Suprapubic skin (tissue), 4 donors: ENCODE data around the gene CHRND. TPM values are rescaled to one million over a fixed set of nuclear protein-coding genes. Genes with fewer than 3 reads are reported as not detected.
A peak's percentile ranks its signal among the peaks of the same experiment; 100 is the strongest.

Source experiments
- DNase-seq, 2 donors: peaks; one replicate each; pipeline ENCODE4 v3.0.0-alpha.2; 2019; ENCODE audit warnings: low spot score in 2 of 2
- H3K27ac ChIP-seq: fragments of 200-600 bp; sonication (generic); one replicate; pipeline ENCODE4 v1.5.1; 2019
- H3K27me3 ChIP-seq: fragments of 200-600 bp; sonication (generic); one replicate; pipeline ENCODE4 v1.5.1; 2019
- H3K36me3 ChIP-seq: fragments of 200-600 bp; sonication (generic); one replicate; pipeline ENCODE4 v1.5.1; 2019
- H3K4me1 ChIP-seq: fragments of 200-600 bp; sonication (generic); one replicate; pipeline ENCODE4 v1.5.1; 2019
- H3K4me3 ChIP-seq: fragments of 200-600 bp; sonication (generic); one replicate; pipeline ENCODE4 v1.5.1; 2019; ENCODE audit warnings: mild to moderate bottlenecking
- H3K9me3 ChIP-seq: fragments of 200-600 bp; sonication (generic); one replicate; pipeline ENCODE4 v1.5.1; 2019
- EP300 ChIP-seq: sonication (generic); formaldehyde crosslinking; IDR thresholded peaks from one replicate; pipeline ENCODE4 v1.6.1; 2017; ENCODE audit warnings: antibody characterized with exemption
- POLR2A ChIP-seq, 2 donors: fragments of 450-650 bp; IDR thresholded peaks; one replicate each; pipeline ENCODE4 v1.6.1; 2017; ENCODE audit warnings: antibody characterized with exemption in 2 of 2, mild to moderate bottlenecking in 2 of 2, moderate library complexity in 2 of 2
- POLR2AphosphoS5 ChIP-seq, 3 donors: sonication (generic); formaldehyde crosslinking; IDR thresholded peaks; one replicate each; pipeline ENCODE4 v1.6.1; 2017; ENCODE audit warnings: antibody characterized with exemption in 3 of 3
- WGBS: methylation state at CpG from one replicate; pipeline ENCODE4 v1.1.5; 2018; 5-methylcytosine and 5-hydroxymethylcytosine counted together
- total RNA-seq, 4 donors: library from RNA; depleted of rRNA; stranded (reverse); fragments of >200 nt; gene quantifications; one replicate each; pipeline ENCODE4 v1.1.0, GENCODE V29; 2016
- TF ChIP-seq, protein P1 (sequence below), 2 donors: fragments of 200-600 bp in 1 of 2; fragments of 450-650 bp in 1 of 2; sonication (generic) in 1 of 2; IDR thresholded peaks; one replicate each; pipeline ENCODE4 v1.5.1; 2016 to 2019; ENCODE audit warnings: antibody characterized with exemption in 2 of 2, mild to moderate bottlenecking in 1 of 2, moderate library complexity in 1 of 2

CHRND gene
- total RNA-seq, 4 donors from 2014 or later = not detected

DNA sequence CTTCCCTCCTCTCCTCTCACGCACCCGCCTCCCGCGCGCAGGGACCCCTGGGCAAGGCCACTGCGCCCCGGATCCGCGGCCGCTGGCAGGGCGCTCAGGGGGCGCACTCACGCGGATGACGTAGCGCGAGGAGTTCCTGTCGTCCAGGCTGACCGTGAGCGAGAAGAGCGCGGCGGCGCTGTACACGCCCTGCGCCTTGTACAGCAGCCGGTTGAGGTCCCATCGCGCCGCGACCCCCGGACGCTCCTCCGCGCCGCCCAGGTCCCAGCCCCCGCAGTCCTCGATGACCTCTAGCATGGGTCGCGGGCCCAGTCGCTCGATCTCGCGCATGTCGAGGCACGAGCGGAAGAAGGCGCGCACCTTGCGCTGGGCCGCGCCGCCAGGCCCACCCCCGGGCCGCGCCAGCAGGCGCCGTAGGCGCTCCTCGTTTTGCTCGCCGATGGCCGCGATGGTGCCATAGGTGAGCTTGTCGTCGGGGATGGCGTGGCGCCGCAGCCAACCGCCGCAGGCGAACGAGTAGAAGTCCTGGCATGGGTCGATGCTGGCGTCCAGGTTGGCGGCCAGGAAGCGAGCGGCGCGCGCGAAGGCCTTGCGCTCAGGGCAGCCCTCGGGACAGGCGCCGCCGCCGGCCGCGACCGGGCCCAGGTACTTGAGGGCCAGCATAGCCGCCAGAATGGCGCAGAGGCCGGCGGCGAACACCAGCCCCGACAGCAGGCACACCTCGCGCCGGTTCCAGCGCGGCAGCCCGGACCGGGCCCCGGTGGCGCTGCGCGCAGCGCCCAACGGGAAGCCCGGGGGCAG lies 40.0 kb upstream of the CHRND start:
- H3K27me3 ChIP-seq = peaks cover 90% of the 10 kb centered on the region
- no peak overlapping the region for H3K27ac ChIP-seq
- 3% methylated on average over 18 of the region's 111 CpGs for WGBS
- peak overlapping the region; percentile 17 for H3K4me3 ChIP-seq
- H3K4me1 ChIP-seq = peaks cover 24% of the 10 kb centered on the region
- peak in 1 of 2 donors; percentile 37 for DNase-seq
- no peaks in the 10 kb centered on the region for H3K36me3 ChIP-seq
- no peak for TF ChIP-seq POLR2AphosphoS5 (IDR thresholded peaks at IDR 0.05)
- no peak for TF ChIP-seq POLR2A (IDR thresholded peaks at IDR 0.05)
- TF ChIP-seq EP300 = no peak
- TF ChIP-seq, protein P1, sequence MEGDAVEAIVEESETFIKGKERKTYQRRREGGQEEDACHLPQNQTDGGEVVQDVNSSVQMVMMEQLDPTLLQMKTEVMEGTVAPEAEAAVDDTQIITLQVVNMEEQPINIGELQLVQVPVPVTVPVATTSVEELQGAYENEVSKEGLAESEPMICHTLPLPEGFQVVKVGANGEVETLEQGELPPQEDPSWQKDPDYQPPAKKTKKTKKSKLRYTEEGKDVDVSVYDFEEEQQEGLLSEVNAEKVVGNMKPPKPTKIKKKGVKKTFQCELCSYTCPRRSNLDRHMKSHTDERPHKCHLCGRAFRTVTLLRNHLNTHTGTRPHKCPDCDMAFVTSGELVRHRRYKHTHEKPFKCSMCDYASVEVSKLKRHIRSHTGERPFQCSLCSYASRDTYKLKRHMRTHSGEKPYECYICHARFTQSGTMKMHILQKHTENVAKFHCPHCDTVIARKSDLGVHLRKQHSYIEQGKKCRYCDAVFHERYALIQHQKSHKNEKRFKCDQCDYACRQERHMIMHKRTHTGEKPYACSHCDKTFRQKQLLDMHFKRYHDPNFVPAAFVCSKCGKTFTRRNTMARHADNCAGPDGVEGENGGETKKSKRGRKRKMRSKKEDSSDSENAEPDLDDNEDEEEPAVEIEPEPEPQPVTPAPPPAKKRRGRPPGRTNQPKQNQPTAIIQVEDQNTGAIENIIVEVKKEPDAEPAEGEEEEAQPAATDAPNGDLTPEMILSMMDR (IDR thresholded peaks at IDR 0.05) = no peak
- H3K9me3 ChIP-seq = no peaks in the 10 kb centered on the region

DNA sequence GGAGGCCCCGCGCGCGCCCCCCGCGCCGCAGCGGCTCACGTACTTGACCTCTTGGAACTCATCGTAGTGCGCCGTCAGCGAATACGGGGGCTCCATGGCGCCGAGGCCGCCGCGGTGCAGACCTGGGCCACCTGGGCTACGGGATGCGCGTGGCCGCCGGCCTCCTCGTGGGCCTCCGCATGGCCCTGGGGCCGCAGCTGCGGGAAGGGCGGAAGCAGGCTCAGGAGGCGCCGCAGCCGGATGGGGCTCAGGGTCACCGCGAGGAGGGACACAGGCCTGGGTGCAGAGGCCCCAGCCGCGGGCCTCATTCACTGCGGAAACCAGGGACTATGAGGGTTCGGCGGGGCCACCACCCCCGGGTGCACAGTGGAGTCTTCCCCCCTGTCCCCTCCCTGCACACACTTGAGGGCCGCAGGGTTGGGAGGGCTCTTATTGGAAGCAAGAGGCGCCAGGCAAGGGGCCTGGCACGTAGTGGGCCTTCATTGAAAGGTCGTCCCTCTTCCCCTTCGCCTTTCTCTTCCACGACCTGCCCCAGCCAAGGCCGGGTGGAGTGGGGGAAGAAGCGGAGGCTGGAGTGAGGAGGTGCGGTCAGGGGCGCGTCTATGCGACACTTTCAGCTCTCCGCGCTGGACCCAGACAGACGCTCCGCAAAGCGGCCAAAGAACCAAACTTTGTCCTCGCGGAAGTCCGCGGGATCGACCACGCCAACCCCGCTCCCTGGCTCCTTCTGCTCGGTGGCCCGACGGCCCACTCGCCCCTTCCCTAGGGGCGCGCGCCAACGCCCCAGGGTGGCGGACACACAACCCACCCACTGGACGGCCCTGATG lies 39.2 kb upstream of the CHRND start:
- peaks cover 24% of the 10 kb centered on the region for H3K4me1 ChIP-seq
- TF ChIP-seq, protein P1 (IDR thresholded peaks at IDR 0.05) = no peak
- TF ChIP-seq EP300 (no peak), POLR2AphosphoS5 (IDR thresholded peaks at IDR 0.05) (no peak), POLR2A (IDR thresholded peaks at IDR 0.05) (no peak)
- peak in 1 of 2 donors; percentile 40 for DNase-seq
- peak overlapping the region; percentile 39 for H3K4me3 ChIP-seq
- H3K9me3 ChIP-seq = no peaks in the 10 kb centered on the region
- no peaks in the 10 kb centered on the region for H3K36me3 ChIP-seq
- H3K27ac ChIP-seq = no peak overlapping the region
- WGBS = 13% methylated on average over 19 of the region's 74 CpGs
- peaks cover 84% of the 10 kb centered on the region for H3K27me3 ChIP-seq

DNA sequence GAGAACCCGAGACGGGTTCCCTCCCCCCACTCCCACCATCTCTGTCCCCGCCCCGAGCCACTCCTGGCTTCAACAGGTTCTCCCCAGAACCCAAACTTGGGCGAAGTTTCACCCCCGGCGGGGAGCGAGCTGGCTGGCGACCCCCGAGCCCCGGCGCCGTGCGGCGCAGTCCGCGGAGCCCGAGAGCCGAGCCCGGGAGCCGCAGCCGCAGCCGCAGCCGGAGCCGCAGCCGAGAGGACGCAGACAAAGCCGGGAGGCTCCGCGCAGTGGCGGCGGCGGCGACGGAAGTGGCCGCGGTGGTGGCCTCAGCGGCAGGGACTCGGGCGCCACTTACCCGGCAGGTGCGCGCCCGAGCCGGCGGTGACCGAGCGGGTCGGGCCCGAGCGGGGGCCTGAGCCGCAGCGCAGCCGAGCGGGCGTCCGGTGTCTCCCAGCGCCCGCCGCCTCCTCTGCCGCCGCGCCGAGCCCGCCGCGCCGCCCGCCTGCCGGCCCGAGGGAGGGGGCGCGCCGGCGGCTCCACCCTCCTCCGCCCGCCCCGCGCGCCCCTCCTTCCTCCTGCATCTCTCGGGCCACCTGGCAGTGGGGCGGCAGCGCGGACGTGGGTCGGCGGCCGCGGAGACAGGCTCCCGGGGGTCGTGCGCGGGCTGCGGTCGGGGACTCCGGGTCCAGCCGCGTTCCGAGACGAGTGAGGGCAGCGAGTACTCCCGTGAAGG lies 38.4 kb upstream of the CHRND start, which contains the start of gene ECEL1:
Gene ECEL1, minus strand, starts transcription at position 450 of the 712 bp plus-strand sequence. CDS start 1,181 bp downstream, outside the sequence.
- no peak within 1 kb of the TSS for H3K27ac ChIP-seq
- H3K4me1 ChIP-seq = peaks cover 24% of the 10 kb centered on the region
- no peaks in the 10 kb centered on the region for H3K9me3 ChIP-seq
- peaks cover 77% of the 10 kb centered on the region for H3K27me3 ChIP-seq
- no peak for TF ChIP-seq POLR2AphosphoS5 (IDR thresholded peaks at IDR 0.05)
- no peak for TF ChIP-seq EP300
- no peak for TF ChIP-seq POLR2A (IDR thresholded peaks at IDR 0.05)
- TF ChIP-seq, protein P1 (IDR thresholded peaks at IDR 0.05) = no peak
- WGBS = 4% methylated on average over 23 of the region's 102 CpGs
- no peak for DNase-seq
- no peaks in the 10 kb centered on the region for H3K36me3 ChIP-seq
- peak within 1 kb of the TSS; percentile 39 for H3K4me3 ChIP-seq

DNA sequence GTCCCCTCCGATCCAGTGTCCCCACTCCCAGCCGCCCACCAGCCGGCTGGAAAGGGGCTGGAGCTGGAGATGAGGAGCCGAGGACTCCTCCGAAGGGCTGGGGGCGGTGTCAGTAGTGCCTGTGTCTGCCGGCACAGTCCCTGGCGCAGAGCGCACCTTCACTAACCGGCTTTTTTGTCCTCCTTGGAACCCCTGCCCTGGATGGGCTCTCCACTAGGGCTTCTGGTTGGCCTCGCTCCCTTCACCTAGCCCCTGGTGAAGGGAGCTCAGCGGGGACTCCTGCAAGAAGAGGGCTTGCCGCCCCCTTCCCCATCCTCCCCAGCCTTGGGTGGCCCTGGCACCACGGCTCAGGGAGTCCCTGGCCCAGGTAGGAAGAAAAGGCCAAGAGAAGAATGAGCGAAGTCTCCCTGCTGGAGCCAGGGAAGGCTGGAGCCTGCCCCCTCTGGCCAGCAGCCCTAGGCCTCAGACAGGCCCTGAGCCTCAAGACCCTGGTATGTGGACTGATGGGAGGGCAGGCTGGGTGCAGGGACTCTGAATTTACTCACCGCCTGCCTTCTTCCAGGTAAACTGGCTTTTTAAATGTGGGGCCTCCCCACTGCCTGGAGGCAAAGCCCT lies 37.8 kb upstream of the CHRND start:
- peaks cover 70% of the 10 kb centered on the region for H3K27me3 ChIP-seq
- 64% methylated on average over 15 of the region's 16 CpGs for WGBS
- DNase-seq = peak in 1 of 2 donors; percentile 42
- H3K4me1 ChIP-seq = peaks cover 24% of the 10 kb centered on the region
- peak overlapping the region; percentile 39 for H3K4me3 ChIP-seq
- H3K36me3 ChIP-seq = no peaks in the 10 kb centered on the region
- no peaks in the 10 kb centered on the region for H3K9me3 ChIP-seq
- no peak overlapping the region for H3K27ac ChIP-seq
- TF ChIP-seq, protein P1 (IDR thresholded peaks at IDR 0.05) = no peak
- TF ChIP-seq EP300 (no peak), POLR2AphosphoS5 (IDR thresholded peaks at IDR 0.05) (no peak), POLR2A (IDR thresholded peaks at IDR 0.05) (no peak)
